ENCODE measurements around the gene KLHL33.
A peak's percentile ranks its signal among the peaks of the same experiment; 100 is the strongest.

DNA sequence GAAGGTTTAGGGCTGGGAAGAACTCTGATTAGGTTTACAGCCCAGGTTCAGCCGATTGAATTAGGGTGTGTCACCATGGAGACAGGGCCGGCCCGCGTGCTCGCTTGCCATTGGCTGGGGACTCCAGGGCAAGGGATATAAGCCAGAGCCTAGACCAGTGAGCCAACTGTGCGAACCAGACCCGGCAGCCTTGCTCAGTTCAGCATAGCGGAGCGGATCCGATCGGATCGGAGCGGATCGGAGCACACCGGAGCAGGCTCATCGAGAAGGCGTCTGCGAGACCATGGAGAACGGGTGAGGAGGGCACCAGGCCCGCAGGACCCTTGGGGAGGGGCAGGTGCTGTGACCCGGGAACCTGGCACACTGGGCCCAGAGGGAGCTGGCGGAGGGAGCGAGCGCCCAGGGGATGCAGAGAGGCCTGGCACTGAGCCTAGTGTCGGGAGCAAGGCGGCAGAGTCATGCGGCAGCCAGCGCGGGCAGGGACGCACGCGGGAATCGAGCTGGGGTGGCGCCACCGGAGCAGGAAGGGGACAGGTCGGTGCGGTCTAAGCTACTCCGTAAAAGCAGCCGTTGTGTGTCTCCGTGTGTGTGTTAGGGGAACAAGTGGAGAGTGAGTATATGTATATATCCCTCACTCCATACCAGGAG, 33.4 kb upstream of the KLHL33 start, which contains the start of gene PNP:
- TF ChIP-seq YY1 (tag by site-specific recombination; IDR thresholded peaks at IDR 0.05) (no peak), ZNF274 (IDR thresholded peaks at IDR 0.05; ENCODE audit: low read length) (no peak), ZNF274 (tag by site-specific recombination; IDR thresholded peaks at IDR 0.05; ENCODE audit: borderline replicate concordance) (no peak), KLF16 (tag by site-specific recombination; IDR thresholded peaks at IDR 0.05) (peak; percentile 83; the same call in 1 of the 2 replicates), ZNF121 (tag by site-specific recombination; IDR thresholded peaks at IDR 0.05) (no peak; the same call in none of the 2 replicates), HOXC10 (CRISPR knock-in tag; IDR thresholded peaks at IDR 0.05) (no peak), MEIS1 (CRISPR knock-in tag; IDR thresholded peaks at IDR 0.05; ENCODE audit: borderline replicate concordance) (no peak), ZNF558 (tag by site-specific recombination; IDR thresholded peaks at IDR 0.05) (no peak), KLF1 (tag by site-specific recombination; IDR thresholded peaks at IDR 0.05) (peak; percentile 36; the same call in 1 of the 2 replicates)
- TF ChIP-seq, protein P1, sequence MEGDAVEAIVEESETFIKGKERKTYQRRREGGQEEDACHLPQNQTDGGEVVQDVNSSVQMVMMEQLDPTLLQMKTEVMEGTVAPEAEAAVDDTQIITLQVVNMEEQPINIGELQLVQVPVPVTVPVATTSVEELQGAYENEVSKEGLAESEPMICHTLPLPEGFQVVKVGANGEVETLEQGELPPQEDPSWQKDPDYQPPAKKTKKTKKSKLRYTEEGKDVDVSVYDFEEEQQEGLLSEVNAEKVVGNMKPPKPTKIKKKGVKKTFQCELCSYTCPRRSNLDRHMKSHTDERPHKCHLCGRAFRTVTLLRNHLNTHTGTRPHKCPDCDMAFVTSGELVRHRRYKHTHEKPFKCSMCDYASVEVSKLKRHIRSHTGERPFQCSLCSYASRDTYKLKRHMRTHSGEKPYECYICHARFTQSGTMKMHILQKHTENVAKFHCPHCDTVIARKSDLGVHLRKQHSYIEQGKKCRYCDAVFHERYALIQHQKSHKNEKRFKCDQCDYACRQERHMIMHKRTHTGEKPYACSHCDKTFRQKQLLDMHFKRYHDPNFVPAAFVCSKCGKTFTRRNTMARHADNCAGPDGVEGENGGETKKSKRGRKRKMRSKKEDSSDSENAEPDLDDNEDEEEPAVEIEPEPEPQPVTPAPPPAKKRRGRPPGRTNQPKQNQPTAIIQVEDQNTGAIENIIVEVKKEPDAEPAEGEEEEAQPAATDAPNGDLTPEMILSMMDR (tag by site-specific recombination; IDR thresholded peaks at IDR 0.05) = peak; percentile 56
- TF ChIP-seq, protein P2, sequence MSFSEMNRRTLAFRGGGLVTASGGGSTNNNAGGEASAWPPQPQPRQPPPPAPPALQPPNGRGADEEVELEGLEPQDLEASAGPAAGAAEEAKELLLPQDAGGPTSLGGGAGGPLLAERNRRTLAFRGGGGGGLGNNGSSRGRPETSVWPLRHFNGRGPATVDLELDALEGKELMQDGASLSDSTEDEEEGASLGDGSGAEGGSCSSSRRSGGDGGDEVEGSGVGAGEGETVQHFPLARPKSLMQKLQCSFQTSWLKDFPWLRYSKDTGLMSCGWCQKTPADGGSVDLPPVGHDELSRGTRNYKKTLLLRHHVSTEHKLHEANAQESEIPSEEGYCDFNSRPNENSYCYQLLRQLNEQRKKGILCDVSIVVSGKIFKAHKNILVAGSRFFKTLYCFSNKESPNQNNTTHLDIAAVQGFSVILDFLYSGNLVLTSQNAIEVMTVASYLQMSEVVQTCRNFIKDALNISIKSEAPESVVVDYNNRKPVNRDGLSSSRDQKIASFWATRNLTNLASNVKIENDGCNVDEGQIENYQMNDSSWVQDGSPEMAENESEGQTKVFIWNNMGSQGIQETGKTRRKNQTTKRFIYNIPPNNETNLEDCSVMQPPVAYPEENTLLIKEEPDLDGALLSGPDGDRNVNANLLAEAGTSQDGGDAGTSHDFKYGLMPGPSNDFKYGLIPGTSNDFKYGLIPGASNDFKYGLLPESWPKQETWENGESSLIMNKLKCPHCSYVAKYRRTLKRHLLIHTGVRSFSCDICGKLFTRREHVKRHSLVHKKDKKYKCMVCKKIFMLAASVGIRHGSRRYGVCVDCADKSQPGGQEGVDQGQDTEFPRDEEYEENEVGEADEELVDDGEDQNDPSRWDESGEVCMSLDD (tag by site-specific recombination; IDR thresholded peaks at IDR 0.05) = peak; percentile 49; the same call in 1 of the 2 replicates
- TF ChIP-seq, protein P3, sequence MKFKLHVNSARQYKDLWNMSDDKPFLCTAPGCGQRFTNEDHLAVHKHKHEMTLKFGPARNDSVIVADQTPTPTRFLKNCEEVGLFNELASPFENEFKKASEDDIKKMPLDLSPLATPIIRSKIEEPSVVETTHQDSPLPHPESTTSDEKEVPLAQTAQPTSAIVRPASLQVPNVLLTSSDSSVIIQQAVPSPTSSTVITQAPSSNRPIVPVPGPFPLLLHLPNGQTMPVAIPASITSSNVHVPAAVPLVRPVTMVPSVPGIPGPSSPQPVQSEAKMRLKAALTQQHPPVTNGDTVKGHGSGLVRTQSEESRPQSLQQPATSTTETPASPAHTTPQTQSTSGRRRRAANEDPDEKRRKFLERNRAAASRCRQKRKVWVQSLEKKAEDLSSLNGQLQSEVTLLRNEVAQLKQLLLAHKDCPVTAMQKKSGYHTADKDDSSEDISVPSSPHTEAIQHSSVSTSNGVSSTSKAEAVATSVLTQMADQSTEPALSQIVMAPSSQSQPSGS (tag by site-specific recombination; IDR thresholded peaks at IDR 0.05; ENCODE audit: low read depth) = no peak
